A549 (cell line): ENCODE data around the gene GLP2R. TPM values are rescaled to one million over a fixed set of nuclear protein-coding genes. Genes with fewer than 3 reads are reported as not detected.
A peak's percentile ranks its signal among the peaks of the same experiment; 100 is the strongest.

Experiments
- ATAC-seq, 2 experiments: fragments of 200-7000 bp in 1 of 2; fragments of >200 bp in 1 of 2; cut with Nextera tagmentation in 1 of 2; cut with Tn5 transposase in 1 of 2; 3 replicates each; pipeline versions ENCODE4 v1.8.0 to v1.9.1; 2018 to 2020; ENCODE audit warnings: mild to moderate bottlenecking in 1 of 2, moderate library complexity in 1 of 2
- CTCF ChIA-PET: fragments of 300-600 bp; sonication (Branson Sonifier 250); formaldehyde crosslinking; extraction: SDS; loops from one replicate; lab custom pipeline; 2021; ENCODE audit warnings: antibody characterized with exemption, inconsistent platforms; lab: Yijun Ruan, JAX
- POLR2A ChIA-PET: fragments of 350-600 bp; formaldehyde crosslinking; extraction: SDS; loops from one replicate; lab custom pipeline; 2021; ENCODE audit warnings: antibody characterized with exemption, inconsistent platforms; lab: Yijun Ruan, JAX
- DNase-seq, 2 experiments: peaks; one replicate each; pipeline versions ENCODE4 v3.0.0 to v3.0.0-alpha.2; 2011 to 2016; ENCODE audit warnings: low read depth in 1 of 2, low spot score in 1 of 2
- FAIRE-seq: peaks from 2 replicates; lab custom pipeline; 2011; peaks lifted over from hg19 to GRCh38; lab: Jason Lieb, UNC
- H3K27ac ChIP-seq, 2 experiments: fragments of >200 bp; sonication (Bioruptor Twin); formaldehyde crosslinking; 3 replicates each; pipeline ENCODE4 v1.5.1; 2016 to 2017
- H3K4me1 ChIP-seq: fragments of >200 bp; sonication (Bioruptor Twin); formaldehyde crosslinking; 3 replicates; pipeline ENCODE4 v1.6.1; 2016
- H3K4me2 ChIP-seq: fragments of >200 bp; sonication (Bioruptor Twin); formaldehyde crosslinking; 3 replicates; pipeline ENCODE4 v1.6.1; 2016
- H3K4me3 ChIP-seq: fragments of >200 bp; sonication (Bioruptor Twin); formaldehyde crosslinking; 3 replicates; pipeline ENCODE4 v1.5.1; 2016
- H3K9me3 ChIP-seq: fragments of >200 bp; sonication (Bioruptor Twin); formaldehyde crosslinking; 3 replicates; pipeline ENCODE4 v1.6.1; 2016
- CBX2 ChIP-seq: fragments of 200-600 bp; sonication (generic); IDR thresholded peaks from 2 replicates; pipeline ENCODE4 v1.6.1; 2016; ENCODE audit warnings: low read depth, mild to moderate bottlenecking, borderline replicate concordance
- CHD2 ChIP-seq: fragments of 150-350 bp; IDR thresholded peaks from 2 replicates; pipeline ENCODE4 v1.6.1; 2014; ENCODE audit warnings: low read length; ENCODE audit not compliant: partially characterized antibody
- CHD4 ChIP-seq: fragments of 200-600 bp; sonication (generic); IDR thresholded peaks from 2 replicates; pipeline ENCODE4 v1.6.1; 2016; ENCODE audit warnings: antibody characterized with exemption, mild to moderate bottlenecking, borderline replicate concordance
- EHMT2 ChIP-seq: fragments of 200-600 bp; sonication (generic); IDR thresholded peaks from 2 replicates; pipeline ENCODE4 v1.6.1; 2016; ENCODE audit warnings: antibody characterized with exemption, low read depth, mild to moderate bottlenecking, moderate library complexity
- ELK1 ChIP-seq: fragments of 150-350 bp; IDR thresholded peaks from 2 replicates; pipeline ENCODE4 v1.6.1; 2014; ENCODE audit warnings: low read depth, mild to moderate bottlenecking, low read length
- ESRRA ChIP-seq: fragments of 150-350 bp; IDR thresholded peaks from 2 replicates; pipeline ENCODE4 v1.6.1; 2014; ENCODE audit warnings: mild to moderate bottlenecking, low read length, borderline replicate concordance
- HMGXB4 ChIP-seq: fragments of 250-450 bp; sonication (Bioruptor Pico); IDR thresholded peaks from 2 replicates; pipeline ENCODE4 v1.5.0; 2021; ENCODE audit warnings: mild to moderate bottlenecking, moderate library complexity, borderline replicate concordance
- HOXB13 ChIP-seq: fragments of 250-450 bp; sonication (Bioruptor Pico); IDR thresholded peaks from 2 replicates; pipeline ENCODE4 v1.5.0; 2020; ENCODE audit warnings: low read depth, mild to moderate bottlenecking, moderate library complexity
- HOXB5 ChIP-seq: fragments of 250-450 bp; sonication (Bioruptor Pico); IDR thresholded peaks from 2 replicates; pipeline ENCODE4 v1.5.0; 2020; ENCODE audit warnings: mild to moderate bottlenecking, moderate library complexity
- JUN ChIP-seq, 2 experiments: fragments of >200 bp; sonication (Bioruptor Twin); formaldehyde crosslinking; IDR thresholded peaks; 2 replicates in 1 of 2; 3 replicates in 1 of 2; pipeline ENCODE4 v1.6.1; 2016 to 2017
- JUNB ChIP-seq: fragments of >200 bp; sonication (Bioruptor Twin); formaldehyde crosslinking; IDR thresholded peaks from 2 replicates; pipeline ENCODE4 v1.6.1; 2016
- KDM5A ChIP-seq: fragments of 200-600 bp; sonication (generic); IDR thresholded peaks from 2 replicates; pipeline ENCODE4 v1.6.1; 2016; ENCODE audit warnings: antibody characterized with exemption, mild to moderate bottlenecking
- MAFK ChIP-seq: fragments of 450-650 bp; IDR thresholded peaks from 2 replicates; pipeline ENCODE4 v1.6.1; 2014; ENCODE audit not compliant: partially characterized antibody
- MAX ChIP-seq: IDR thresholded peaks from 2 replicates; pipeline ENCODE4 v1.6.1; 2012
- NFE2L2 ChIP-seq: fragments of 150-350 bp; conservative IDR thresholded peaks from 2 replicates; pipeline ENCODE4 v1.6.1; 2014; ENCODE audit warnings: low read length
- NPAS2 ChIP-seq: fragments of 250-450 bp; sonication (Bioruptor Pico); IDR thresholded peaks from 2 replicates; pipeline ENCODE4 v1.8.0; 2022; ENCODE audit warnings: mild to moderate bottlenecking, moderate library complexity, borderline replicate concordance
- PBX3 ChIP-seq: IDR thresholded peaks from 2 replicates; pipeline ENCODE4 v1.6.1; 2012
- POLR2A ChIP-seq: IDR thresholded peaks from 2 replicates; pipeline ENCODE4 v1.6.1; 2012; ENCODE audit warnings: mild to moderate bottlenecking, low read length
- RCOR1 ChIP-seq: fragments of 150-350 bp; IDR thresholded peaks from 2 replicates; pipeline ENCODE4 v1.6.1; 2014; ENCODE audit warnings: antibody characterized with exemption, low read length, low read depth
- REST ChIP-seq: fragments of 200-600 bp; sonication (generic); IDR thresholded peaks from 2 replicates; pipeline ENCODE4 v1.6.1; 2016; ENCODE audit warnings: antibody characterized with exemption, mild to moderate bottlenecking, moderate library complexity
- RFX5 ChIP-seq: fragments of 450-650 bp; IDR thresholded peaks from 2 replicates; pipeline ENCODE4 v1.7.1; 2014; ENCODE audit warnings: antibody characterized with exemption, mild to moderate bottlenecking, moderate library complexity
- RNF2 ChIP-seq: fragments of 200-600 bp; sonication (generic); IDR thresholded peaks from 2 replicates; pipeline ENCODE4 v1.6.1; 2016; ENCODE audit warnings: low read depth, mild to moderate bottlenecking, antibody characterized with exemption, moderate library complexity, borderline replicate concordance
- SREBF2 ChIP-seq: fragments of 450-650 bp; IDR thresholded peaks from 2 replicates; pipeline ENCODE4 v1.6.1; 2014; ENCODE audit warnings: mild to moderate bottlenecking, moderate library complexity
- ZC3H11A ChIP-seq: fragments of 450-650 bp; IDR thresholded peaks from 2 replicates; pipeline ENCODE4 v1.6.1; 2014; ENCODE audit warnings: antibody characterized with exemption, mild to moderate bottlenecking
- ZFP36 ChIP-seq: fragments of 450-650 bp; IDR thresholded peaks from 2 replicates; pipeline ENCODE4 v1.6.1; 2014; ENCODE audit warnings: borderline replicate concordance; ENCODE audit not compliant: partially characterized antibody
- WGBS: methylation state at CpG from one replicate; pipeline ENCODE4 v1.1.6; 2017; ENCODE audit errors: missing lambda C conversion rate; 5-methylcytosine and 5-hydroxymethylcytosine counted together
- polyA plus RNA-seq, 4 experiments: library from polyadenylated mRNA; depleted of rRNA in 3 of 4; stranded (reverse); fragments of >200 nt; fragmentation: RNase III in 1 of 4; extraction: RNeasy Plus Mini Kit Qiagen cat#74134 plus additional on column Dnase treatment in 1 of 4; gene quantifications; 2 replicates in 3 of 4; 3 replicates in 1 of 4; pipeline ENCODE4 v1.2.3, GENCODE V29; 2011 to 2017

The GLP2R gene
- polyA plus RNA-seq, 2 of the 4 experiments (the other 2 are of a cell fraction), result 27.9 to 48.7 TPM

GRCh38 chr17:9790316-9790715 is 35.4 kb upstream of the GLP2R start:
- DNase-seq (no peak), ATAC-seq (no peak), FAIRE-seq (no peak)
- POLR2A ChIA-PET, result no interaction called here
- no peaks in the 10 kb centered on the region for H3K9me3 ChIP-seq
- WGBS, result 67% methylated on average over 4 of the region's 4 CpGs
- peak overlapping the region in 1 of 2 experiments; percentile 14; a peak in 1 of 6 replicates for H3K27ac ChIP-seq
- no peak overlapping the region for H3K4me3 ChIP-seq
- CTCF ChIA-PET, result interaction anchor here (1.2 to 1.4 kb wide), 4 partner anchors 9 to 134 kb away, joined by 3 to 5 read pairs (median 4); no protein-coding TSS in a partner anchor
- TF ChIP-seq SREBF2 (no peak), CHD4 (no peak), KDM5A (no peak), MAFK (no peak), HOXB13 (CRISPR knock-in tag) (no peak), NPAS2 (no peak), PBX3 (no peak), ZFP36 (no peak), JUN (IDR thresholded peaks at IDR 0.05) (no peak), ELK1 (no peak), MAX (no peak), EHMT2 (no peak), HOXB5 (CRISPR knock-in tag) (no peak), RFX5 (no peak), RNF2 (no peak), REST (no peak)
- no peaks in the 10 kb centered on the region for H3K4me1 ChIP-seq
- no peak overlapping the region for H3K4me2 ChIP-seq

GRCh38 chr17:9790889-9791876 is 34.5 kb upstream of the GLP2R start, which contains the start of gene DHRS7C:
Gene DHRS7C (minus strand): TSS chr17:9791592. CDS start chr17:9791284, 308 bp downstream.
- no peaks in the 10 kb centered on the region for H3K4me1 ChIP-seq
- CTCF ChIA-PET, result interaction anchor here (0.8 to 2.3 kb wide), 6 partner anchors 8 to 138 kb away, joined by 3 to 10 read pairs (median 4); no protein-coding TSS in a partner anchor
- FAIRE-seq (no peak), ATAC-seq (no peak), DNase-seq (no peak)
- H3K4me2 ChIP-seq, result no peak within 1 kb of the TSS
- peak within 1 kb of the TSS in 1 of 2 experiments; percentile 18; a peak in 2 of 6 replicates for H3K27ac ChIP-seq
- H3K4me3 ChIP-seq, result no peak within 1 kb of the TSS
- no peaks in the 10 kb centered on the region for H3K9me3 ChIP-seq
- WGBS, result 85% methylated on average over 15 of the region's 15 CpGs
- POLR2A ChIA-PET, result no interaction called here
- no peak for TF ChIP-seq CHD2
- no peak for TF ChIP-seq CBX2
- no peak for TF ChIP-seq RCOR1
- no peak for TF ChIP-seq REST
- no peak for TF ChIP-seq NFE2L2
- TF ChIP-seq POLR2A, result no peak
- TF ChIP-seq ESRRA, result no peak
- TF ChIP-seq HMGXB4 (CRISPR knock-in tag), result no peak
- TF ChIP-seq JUNB, result no peak
- no peak for TF ChIP-seq ZC3H11A
